ENCODE data around the gene CLEC4D.
"Not testable (repeated sequence)": the region's sequence is repeated elsewhere in the genome, so short reads cannot be mapped to it uniquely, and the experiment has no call there.

CLEC4D gene

DNA sequence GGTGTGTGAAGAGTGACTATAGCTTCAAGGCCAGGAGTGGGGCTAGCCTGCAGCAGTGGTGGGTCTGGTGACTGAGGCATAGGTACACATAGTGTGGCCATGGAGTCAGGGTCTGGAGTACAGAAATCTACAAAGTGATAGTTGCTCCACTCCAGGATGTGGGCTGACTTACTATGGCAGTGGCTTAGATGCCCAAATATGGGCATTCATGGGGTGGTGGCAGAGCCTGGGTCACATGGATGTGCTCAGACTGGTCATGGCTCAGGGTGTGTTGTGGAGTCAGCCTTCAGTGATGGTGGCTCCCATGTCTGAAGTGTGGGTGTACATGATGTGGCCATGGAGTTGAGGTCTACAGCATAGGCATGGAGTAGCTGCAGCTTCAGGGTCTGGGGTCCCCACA, 30.2 kb upstream of the CLEC4D start:
- DNase-seq (ENCODE audit: low read depth): no peak

DNA sequence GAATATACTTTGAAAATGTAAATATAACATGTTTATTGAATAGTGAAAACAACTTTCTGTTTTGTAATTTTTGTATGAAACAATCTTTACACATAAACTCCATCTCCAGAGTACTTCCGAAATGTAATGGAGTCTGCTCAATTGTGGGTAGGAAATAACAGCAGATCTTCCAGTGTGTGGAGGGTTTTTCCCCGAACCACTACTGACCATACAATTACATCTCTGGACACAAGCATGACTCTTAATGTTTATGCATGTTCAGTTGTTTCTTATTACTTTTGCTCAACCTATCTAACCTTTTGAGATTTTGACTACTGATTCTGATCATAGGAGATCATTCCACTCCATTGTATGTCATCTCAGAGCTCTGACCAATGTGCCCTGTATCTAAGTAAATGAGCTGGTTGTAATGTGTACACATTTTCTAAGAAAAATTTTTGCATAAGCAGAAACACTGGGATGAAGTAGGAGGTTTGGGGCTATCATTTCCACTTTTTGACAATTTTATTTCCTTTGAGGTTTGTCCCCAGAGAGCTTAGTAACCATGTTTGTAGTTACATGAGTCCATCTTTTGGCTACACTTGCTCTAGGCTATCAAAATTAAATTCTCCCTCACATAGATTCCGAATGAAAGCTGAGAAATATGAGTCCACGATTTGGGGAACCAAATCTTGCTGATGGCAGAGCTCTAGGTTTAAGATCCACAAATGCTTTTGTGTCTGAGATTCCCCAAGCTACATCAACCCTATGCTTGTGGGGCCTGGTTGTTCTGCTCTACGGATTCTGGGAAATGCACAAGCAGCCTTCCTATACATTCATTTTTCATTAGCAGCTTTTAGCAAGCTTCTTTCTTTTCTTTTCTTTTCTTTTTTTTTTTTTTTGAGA, 21.4 kb upstream of the CLEC4D start:
- TF ChIP-seq, protein P1, sequence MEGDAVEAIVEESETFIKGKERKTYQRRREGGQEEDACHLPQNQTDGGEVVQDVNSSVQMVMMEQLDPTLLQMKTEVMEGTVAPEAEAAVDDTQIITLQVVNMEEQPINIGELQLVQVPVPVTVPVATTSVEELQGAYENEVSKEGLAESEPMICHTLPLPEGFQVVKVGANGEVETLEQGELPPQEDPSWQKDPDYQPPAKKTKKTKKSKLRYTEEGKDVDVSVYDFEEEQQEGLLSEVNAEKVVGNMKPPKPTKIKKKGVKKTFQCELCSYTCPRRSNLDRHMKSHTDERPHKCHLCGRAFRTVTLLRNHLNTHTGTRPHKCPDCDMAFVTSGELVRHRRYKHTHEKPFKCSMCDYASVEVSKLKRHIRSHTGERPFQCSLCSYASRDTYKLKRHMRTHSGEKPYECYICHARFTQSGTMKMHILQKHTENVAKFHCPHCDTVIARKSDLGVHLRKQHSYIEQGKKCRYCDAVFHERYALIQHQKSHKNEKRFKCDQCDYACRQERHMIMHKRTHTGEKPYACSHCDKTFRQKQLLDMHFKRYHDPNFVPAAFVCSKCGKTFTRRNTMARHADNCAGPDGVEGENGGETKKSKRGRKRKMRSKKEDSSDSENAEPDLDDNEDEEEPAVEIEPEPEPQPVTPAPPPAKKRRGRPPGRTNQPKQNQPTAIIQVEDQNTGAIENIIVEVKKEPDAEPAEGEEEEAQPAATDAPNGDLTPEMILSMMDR (IDR thresholded peaks at IDR 0.05; ENCODE audit: insufficient read depth, low read depth, low read length, missing control alignments): no peak
- DNase-seq (ENCODE audit: low read depth): no peak
- no peak overlapping the region for H3K4me3 ChIP-seq (ENCODE audit: low read length)

More for the DNA sequence above, 30.2 kb upstream of the CLEC4D start:
- H3K4me3 ChIP-seq (ENCODE audit: low read length): no peak overlapping the region
- TF ChIP-seq, protein P1 (IDR thresholded peaks at IDR 0.05; ENCODE audit: insufficient read depth, low read depth, low read length, missing control alignments): no peak

DNA sequence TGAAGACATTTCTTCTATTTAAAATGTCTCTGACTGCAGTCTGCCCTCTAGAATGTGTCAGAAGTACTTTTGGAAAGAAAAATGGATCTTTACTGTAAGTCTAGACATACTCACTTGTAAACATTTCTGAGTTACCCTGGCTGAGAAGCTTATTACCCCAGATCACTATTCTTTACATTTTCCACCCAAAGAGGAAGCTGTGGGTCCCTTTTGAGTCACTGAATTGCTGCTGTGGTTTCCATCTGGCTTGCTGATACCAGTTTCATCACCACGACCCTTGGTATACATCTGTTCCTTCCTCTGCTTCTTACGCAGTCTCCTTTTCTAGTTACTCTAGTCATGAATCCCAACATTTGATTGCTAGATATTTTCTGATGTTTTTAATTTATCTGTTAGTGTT, 20.2 kb upstream of the CLEC4D start:
- H3K4me3 ChIP-seq (ENCODE audit: low read length): no peak overlapping the region
- TF ChIP-seq, protein P1 (IDR thresholded peaks at IDR 0.05; ENCODE audit: insufficient read depth, low read depth, low read length, missing control alignments): no peak
- no peak for DNase-seq (ENCODE audit: low read depth)

DNA sequence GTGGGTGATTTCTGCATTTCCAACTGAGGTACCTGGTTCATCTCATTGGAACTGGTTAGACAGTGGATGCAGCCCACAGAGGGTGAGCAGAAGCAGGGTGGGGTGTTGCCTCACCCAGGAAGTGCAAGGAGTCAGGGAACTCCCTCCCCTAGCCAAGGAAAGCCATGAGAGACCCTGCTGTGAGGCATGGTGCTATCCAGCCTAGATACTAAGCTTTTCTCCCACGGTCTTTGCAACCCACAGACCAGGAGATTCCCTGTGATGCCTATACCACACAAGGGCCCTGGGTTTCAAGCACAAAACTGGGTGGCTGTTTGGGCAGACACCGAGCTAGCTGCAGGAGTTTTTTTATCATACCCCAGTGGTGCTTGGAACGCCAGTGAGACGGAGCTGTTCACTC, 17.6 kb upstream of the CLEC4D start:
- DNase-seq (ENCODE audit: low read depth): not testable (repeated sequence)

DNA sequence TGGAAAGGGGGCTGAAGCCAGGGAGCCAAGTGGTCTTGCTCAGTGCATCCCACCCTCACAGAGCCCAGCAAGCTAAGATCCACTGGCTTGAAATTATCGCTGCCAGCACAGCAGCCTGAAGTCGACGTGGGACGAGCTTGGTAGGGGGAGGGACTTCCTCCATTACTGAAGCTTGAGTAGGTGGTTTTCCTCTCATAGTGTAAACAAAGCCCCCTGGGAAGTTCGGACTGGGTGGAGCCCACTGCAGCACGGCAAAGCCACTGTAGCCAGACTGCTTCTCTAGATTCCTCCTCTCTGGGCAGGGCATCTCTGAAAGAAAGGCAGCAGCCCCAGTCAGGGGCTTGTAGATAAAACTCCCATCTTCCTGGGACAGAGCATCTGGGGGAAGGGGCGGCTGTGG, 17.2 kb upstream of the CLEC4D start:
- not testable (repeated sequence) for H3K4me3 ChIP-seq (ENCODE audit: low read length); DNase-seq (ENCODE audit: low read depth)

More for the DNA sequence above, 17.6 kb upstream of the CLEC4D start:
- H3K4me3 ChIP-seq (ENCODE audit: low read length): not testable (repeated sequence)

DNA sequence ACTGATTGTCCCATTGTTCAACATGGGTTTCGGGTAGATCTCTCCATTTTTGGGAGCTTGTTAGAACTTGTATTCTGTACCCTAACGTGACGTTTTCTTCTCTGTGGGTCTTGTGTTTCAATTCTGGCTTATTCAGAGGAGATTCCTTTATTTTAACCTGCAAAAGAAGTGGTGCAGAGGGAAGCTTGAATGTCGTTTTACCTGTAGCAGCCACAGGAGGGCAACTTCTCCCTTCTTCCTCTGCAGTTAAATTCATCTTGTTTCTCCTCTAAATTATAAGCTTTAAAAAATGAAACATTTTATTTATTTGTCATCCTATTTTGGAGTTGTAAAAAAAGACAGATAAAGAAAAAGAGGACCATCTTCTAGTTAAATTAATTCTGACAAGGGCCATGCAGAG, 13.7 kb upstream of the CLEC4D start:
- DNase-seq (ENCODE audit: low read depth): peak; percentile 11
- TF ChIP-seq, protein P1 (IDR thresholded peaks at IDR 0.05; ENCODE audit: insufficient read depth, low read depth, low read length, missing control alignments): peak; percentile 5
- H3K4me3 ChIP-seq (ENCODE audit: low read length): no peak overlapping the region

DNA sequence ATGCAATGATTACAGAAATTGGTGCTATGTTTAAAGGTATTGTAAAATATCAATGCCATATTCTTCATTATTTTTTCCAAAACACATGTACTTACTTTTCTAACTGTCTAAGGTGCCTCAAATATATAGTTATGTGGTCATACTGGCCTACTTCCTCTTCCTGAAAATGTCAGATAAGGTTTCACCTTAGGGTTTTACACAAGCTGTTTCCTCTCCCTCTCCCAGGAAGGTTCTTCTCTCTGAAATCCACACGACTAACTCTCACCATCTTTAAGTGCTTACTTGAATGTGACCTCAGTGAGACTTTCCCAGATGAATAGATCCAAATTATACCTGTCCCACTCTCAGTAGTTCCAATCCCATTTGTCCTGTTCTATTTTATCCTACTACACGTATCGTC, 11.6 kb upstream of the CLEC4D start:
- DNase-seq (ENCODE audit: low read depth): no peak

More for the DNA sequence above, 11.6 kb upstream of the CLEC4D start:
- H3K4me3 ChIP-seq (ENCODE audit: low read length): no peak overlapping the region
- TF ChIP-seq, protein P1 (IDR thresholded peaks at IDR 0.05; ENCODE audit: insufficient read depth, low read depth, low read length, missing control alignments): no peak

Measured in epithelial cell of esophagus (primary cell).